ENCODE measurements around the gene DNPEP.

- TF ChIP-seq ZNF530 (tag by site-specific recombination; IDR thresholded peaks at IDR 0.05; ENCODE audit: low read depth) (no peak), CTCF (tag by site-specific recombination; IDR thresholded peaks at IDR 0.05) (no peak), ZBTB10 (tag by site-specific recombination; IDR thresholded peaks at IDR 0.05) (no peak), REST (tag by site-specific recombination; IDR thresholded peaks at IDR 0.05) (no peak), ZNF121 (tag by site-specific recombination; IDR thresholded peaks at IDR 0.05) (no peak), ZNF157 (tag by site-specific recombination; IDR thresholded peaks at IDR 0.05) (no peak)
These were observed 17.2 kb upstream of the DNPEP start for GRCh38 chr2:219404954-219405353.
